Cardiac fibroblast (primary cell): ENCODE data around the gene GRM5.
"Not testable (repeated sequence)": the region's sequence is repeated elsewhere in the genome, so short reads cannot be mapped to it uniquely, and the experiment has no call there.

Experiments
- DNase-seq, 2 donors: peaks; one replicate each; pipeline versions ENCODE4 v3.0.0 to v3.0.0-alpha.2; 2010; ENCODE audit warnings: low read depth in 2 of 2
- H3K4me3 ChIP-seq, 2 donors: replicated peaks in 1 of 2; 1 replicate in 1 of 2; 2 replicates in 1 of 2; pipeline ENCODE4 v1.5.1; 2011; ENCODE audit warnings: low read depth in 2 of 2, low read length in 2 of 2, mild to moderate bottlenecking in 2 of 2, moderate library complexity in 1 of 2
- TF ChIP-seq, protein P1 (sequence below): IDR thresholded peaks from one replicate; pipeline ENCODE4 v1.5.1; 2011; ENCODE audit warnings: low read depth, mild to moderate bottlenecking, low read length, inconsistent platforms

The GRM5 gene

DNA sequence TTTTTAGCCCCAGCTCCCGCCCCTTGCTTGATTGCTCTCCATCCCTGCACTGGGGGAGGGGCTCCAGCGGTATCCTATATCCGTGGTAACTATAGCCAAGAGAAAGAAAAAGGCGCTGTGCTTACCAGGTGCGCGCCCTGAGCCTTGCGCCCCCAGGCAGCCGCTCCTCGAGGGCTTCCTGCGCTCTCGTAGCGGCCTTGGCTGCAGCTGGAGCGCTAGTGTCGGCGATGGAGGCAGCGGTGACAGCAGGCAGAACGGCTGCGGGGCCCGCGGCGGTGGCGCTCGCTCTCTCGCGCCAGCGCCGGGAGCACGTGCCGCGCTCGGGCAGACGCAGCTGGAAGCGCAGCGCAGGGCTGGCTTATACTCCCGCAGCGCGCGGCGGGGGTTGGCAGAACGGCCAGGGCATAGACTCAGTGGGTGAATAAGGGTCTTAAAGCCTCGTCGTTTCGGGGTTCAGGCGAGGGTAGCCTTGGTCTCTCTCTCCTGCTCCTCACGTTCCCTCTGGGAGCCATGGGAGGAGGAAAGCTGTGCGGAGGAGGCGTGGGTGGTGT, at the start of gene GRM5:
GRM5 (minus strand) TSS at position 332 of the 551 bp plus-strand sequence. CDS start 18,110 bp downstream, outside the sequence.
- DNase-seq, H3K4me3 ChIP-seq: not testable (repeated sequence)

DNA sequence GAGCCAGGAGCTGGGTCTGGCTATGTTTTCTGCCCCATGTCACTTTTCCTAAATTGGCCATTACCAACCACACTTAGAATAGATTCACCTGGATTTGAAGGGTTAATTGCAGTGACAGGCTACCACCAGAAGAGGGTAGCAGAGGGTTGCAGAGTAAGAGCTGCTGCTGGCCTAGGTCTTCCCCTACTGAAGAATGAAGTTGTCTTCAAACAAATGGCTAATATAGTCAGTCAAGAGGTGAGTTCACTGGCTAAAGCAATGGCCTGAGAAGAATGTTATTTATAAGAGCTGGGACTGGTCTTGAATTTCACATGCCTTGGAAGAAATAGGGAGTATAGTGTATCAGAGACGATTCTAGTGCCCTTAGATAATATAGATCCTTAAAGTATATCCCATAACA, 32.2 kb upstream of the GRM5 start:
- TF ChIP-seq, protein P1, sequence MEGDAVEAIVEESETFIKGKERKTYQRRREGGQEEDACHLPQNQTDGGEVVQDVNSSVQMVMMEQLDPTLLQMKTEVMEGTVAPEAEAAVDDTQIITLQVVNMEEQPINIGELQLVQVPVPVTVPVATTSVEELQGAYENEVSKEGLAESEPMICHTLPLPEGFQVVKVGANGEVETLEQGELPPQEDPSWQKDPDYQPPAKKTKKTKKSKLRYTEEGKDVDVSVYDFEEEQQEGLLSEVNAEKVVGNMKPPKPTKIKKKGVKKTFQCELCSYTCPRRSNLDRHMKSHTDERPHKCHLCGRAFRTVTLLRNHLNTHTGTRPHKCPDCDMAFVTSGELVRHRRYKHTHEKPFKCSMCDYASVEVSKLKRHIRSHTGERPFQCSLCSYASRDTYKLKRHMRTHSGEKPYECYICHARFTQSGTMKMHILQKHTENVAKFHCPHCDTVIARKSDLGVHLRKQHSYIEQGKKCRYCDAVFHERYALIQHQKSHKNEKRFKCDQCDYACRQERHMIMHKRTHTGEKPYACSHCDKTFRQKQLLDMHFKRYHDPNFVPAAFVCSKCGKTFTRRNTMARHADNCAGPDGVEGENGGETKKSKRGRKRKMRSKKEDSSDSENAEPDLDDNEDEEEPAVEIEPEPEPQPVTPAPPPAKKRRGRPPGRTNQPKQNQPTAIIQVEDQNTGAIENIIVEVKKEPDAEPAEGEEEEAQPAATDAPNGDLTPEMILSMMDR, result peak; percentile 68
- peak; percentile 40 to 46 for DNase-seq
- H3K4me3 ChIP-seq, result not testable (repeated sequence)

DNA sequence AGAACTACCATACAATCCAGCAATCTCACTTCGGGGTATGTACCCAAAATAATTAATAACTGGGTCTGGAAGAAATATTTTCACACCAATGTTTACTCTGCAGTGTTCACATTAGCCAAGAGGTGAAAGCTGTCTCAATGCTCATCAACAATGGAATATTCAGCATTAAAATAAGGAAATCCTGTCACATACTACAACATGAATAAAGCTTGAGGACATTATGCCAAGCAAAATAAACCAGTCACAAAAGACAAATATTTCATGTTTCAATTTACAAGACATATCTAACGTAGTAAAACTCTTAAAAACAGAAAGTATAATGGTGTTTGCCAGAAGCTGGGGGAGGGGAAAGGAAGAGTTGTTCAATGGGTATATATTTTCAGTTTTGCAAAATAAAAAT, 28.0 kb upstream of the GRM5 start:
- not testable (repeated sequence) for DNase-seq, H3K4me3 ChIP-seq

DNA sequence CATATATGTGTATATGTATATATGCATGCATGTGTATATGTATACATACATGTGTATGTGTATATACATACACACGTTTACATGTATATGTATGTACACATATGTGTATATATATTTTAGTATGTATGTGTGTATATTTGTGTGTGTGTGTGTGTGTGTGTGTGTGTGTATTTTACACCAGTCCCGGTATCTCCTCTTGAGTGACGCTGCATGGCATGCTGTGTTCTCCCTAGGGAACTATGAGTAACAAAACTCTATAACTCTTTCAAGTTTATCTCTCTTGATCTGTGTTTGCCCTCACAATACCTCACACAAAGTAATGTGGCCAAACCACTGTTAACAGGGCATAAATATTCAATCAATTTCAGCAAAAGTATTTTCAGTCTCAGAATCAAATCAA, 19.2 kb upstream of the GRM5 start:
- H3K4me3 ChIP-seq, result not testable (repeated sequence)
- DNase-seq, result peak in 1 of 2 donors; percentile 7

DNA sequence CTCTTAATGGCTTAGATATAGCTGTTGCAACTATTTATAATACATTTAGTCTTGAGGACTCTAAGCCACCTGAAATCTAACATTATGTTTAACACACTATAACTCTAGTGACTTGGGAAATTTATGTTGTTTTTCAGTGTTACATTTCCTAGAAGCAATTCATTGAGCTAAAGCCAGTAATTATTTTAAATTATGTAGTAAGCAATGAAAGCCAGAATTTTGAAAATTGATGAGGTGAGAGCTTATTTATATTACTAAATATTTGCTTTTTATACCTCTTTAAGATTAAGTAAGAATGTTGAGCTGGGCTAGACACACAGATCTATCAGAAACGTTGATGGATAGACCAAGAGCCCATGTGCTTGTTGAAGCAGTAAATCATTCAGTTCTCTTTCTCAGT, 5.1 kb upstream of the GRM5 start:
- not testable (repeated sequence) for DNase-seq, H3K4me3 ChIP-seq

DNA sequence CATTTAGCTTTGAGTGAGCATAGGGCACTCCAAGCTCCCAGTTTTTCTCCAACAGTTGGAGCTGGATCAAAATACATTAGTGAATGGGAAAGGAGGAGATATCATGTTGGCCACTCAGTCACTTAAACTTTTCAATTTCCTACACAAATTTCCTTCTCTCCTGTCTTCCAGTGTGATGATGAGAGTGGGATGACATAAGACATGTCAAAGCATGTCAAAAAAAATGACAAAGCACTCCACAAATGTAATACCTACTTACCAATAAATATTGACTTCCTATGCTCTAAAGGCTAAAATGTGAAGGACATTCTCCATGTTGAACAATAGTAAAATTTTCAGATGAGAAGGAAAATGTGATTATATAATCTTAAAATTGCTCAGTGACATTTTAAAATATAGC, 1.5 kb upstream of the GRM5 start:
- TF ChIP-seq, protein P1, result no peak
- no peak for DNase-seq
- H3K4me3 ChIP-seq, result no peak overlapping the region

DNA sequence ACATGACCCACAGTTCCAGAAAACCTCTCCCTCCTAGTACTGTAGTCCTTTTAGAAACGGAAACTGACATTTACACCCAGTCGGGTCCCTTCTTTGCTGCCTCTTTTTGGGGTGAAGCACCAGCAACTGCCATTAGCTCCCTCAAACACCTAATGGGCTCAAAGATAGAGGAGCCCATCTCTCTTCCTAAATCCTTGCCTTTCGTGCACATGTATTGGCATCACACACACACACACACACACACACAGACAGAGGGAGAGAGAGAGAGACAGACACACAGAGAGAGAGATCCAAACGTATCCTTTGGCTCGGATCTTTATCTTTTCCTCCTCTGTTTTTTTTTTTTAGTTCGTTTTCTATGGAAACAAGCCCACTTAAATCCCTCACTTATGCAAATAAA, 716 bp downstream of the GRM5 start:
- no peak overlapping the region for H3K4me3 ChIP-seq
- DNase-seq, result no peak
- TF ChIP-seq, protein P1, result no peak

DNA sequence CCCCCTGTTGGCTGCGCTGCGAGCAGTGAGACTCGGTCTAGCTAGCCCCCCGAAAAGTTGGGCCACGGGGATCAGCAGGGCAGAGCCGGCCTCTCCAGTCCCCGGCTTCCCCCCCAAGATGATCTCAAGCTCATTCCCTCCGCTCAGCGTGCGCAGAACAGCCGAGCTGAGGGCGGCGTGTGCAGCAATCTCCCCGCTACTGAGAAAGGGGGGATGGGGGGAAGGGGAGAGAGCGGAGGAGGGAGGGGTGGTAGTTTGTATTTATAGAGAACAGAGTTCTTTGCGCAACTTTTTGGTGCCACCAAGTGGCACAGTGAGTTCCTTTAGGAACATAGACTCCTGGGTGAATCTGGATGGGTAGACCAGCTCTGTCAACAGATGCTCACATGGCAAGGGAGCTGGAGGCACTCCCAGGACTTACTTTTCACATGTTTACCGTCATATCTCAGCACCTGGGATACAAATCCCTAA, 2.3 kb downstream of the GRM5 start:
- DNase-seq, H3K4me3 ChIP-seq: not testable (repeated sequence)

DNA sequence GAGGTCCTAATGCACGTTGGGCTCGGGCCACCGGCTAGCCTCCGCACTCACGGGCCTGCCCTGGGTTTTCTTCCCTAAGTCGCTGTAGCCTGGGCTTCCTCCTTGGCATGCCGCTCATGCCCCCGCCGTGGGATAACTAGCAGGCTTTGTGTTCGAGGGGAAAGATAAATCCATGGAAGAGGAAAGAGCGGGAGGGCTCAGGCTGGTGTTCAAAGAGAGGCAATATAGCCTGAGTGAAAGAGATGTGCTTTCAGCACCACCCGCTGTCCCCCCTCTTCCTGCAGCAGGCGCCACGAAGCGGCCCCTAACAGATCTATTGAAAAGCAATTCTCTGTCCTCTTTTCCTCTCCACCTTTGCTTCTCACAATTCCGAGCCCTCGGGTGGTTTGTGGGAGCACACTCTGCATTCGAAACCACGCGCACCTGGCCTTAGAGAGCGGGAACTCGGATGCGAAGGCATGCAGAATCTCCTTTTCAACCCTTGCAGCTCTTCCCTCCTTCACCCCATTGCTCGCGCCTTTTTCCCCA, 2.9 kb downstream of the GRM5 start:
- not testable (repeated sequence) for DNase-seq, H3K4me3 ChIP-seq

DNA sequence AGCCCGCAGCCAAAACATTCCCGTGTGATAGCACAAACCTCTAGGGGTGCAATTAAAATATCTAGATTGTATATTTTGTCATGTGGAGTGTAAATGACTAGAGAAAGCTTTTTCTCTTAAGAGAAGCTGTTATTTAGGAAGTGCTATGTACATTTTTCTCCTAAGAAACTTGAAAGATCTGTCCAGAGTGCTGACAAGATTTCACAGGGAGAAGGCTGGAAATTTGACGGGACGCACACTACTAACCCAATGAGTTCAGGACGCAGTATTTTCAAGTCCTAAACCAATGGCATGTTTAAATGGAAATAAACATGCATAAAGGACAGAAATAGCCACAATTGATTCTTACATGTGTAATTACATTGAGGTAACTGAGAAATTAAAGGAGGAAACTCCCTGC, 3.9 kb downstream of the GRM5 start:
- H3K4me3 ChIP-seq, result not testable (repeated sequence)
- DNase-seq, result peak; percentile 1 to 20

DNA sequence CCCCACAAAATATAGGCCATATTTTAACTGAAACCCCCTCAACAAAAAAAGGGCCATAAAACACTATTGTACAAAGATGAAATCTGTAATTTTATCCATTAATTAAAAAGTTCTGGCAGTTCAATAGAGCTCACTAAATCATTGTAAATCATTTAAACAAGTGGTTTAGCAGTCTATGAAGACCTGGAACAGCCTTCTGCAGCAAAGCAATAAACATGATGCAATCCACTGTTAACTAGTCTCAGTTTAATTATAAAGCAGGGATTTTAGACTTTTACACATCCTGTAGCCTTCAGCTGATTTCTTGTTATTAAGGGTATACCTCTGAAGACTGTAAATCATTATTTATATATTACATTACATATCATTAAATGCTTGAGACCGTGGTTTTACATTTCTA, 8.4 kb downstream of the GRM5 start:
- DNase-seq, H3K4me3 ChIP-seq: not testable (repeated sequence)
